Skeletal muscle tissue (tissue), 4 donors: ENCODE results near the gene NPIPB2. TPM values are rescaled to one million over a fixed set of nuclear protein-coding genes. Genes with fewer than 3 reads are reported as not detected.
"Not testable (repeated sequence)": the region's sequence is repeated elsewhere in the genome, so short reads cannot be mapped to it uniquely, and the experiment has no call there.

ENCODE experiments used
- H3K27ac ChIP-seq: one replicate; pipeline ENCODE4 v1.7.0; 2013; ENCODE audit warnings: mild to moderate bottlenecking, low read depth, low read length, inconsistent platforms
- H3K27me3 ChIP-seq, 3 donors: one replicate each; pipeline ENCODE4 v1.7.0; 2013; ENCODE audit warnings: low read length in 3 of 3; ENCODE audit not compliant: control insufficient read depth in 3 of 3, insufficient read depth in 3 of 3
- H3K36me3 ChIP-seq, 3 donors: one replicate each; pipeline ENCODE4 v1.7.0; 2013; ENCODE audit warnings: low read length in 3 of 3; ENCODE audit not compliant: control insufficient read depth in 3 of 3, insufficient read depth in 3 of 3
- H3K4me1 ChIP-seq, 3 donors: one replicate each; pipeline ENCODE4 v1.7.0; 2013; ENCODE audit warnings: low read length in 3 of 3, mild to moderate bottlenecking in 3 of 3; ENCODE audit not compliant: control insufficient read depth in 3 of 3, insufficient read depth in 3 of 3
- H3K4me3 ChIP-seq, 3 donors: one replicate each; pipeline ENCODE4 v1.7.0; 2013; ENCODE audit warnings: low read length in 3 of 3
- H3K9ac ChIP-seq, 3 donors: one replicate each; pipeline ENCODE4 v1.7.0; 2013; ENCODE audit warnings: low read length in 3 of 3, mild to moderate bottlenecking in 3 of 3, moderate library complexity in 2 of 3, low read depth in 1 of 3
- H3K9me3 ChIP-seq, 3 donors: one replicate each; pipeline ENCODE4 v1.7.0; 2013; ENCODE audit warnings: low read length in 3 of 3; ENCODE audit not compliant: control insufficient read depth in 3 of 3
- total RNA-seq: library from RNA; depleted of rRNA; stranded (reverse); fragments of >200 nt; gene quantifications from one replicate; pipeline ENCODE4 v1.2.3, GENCODE V29; 2014
- donor health status: Osteomylitis.

Gene NPIPB2
- total RNA-seq = 3.1 TPM

DNA sequence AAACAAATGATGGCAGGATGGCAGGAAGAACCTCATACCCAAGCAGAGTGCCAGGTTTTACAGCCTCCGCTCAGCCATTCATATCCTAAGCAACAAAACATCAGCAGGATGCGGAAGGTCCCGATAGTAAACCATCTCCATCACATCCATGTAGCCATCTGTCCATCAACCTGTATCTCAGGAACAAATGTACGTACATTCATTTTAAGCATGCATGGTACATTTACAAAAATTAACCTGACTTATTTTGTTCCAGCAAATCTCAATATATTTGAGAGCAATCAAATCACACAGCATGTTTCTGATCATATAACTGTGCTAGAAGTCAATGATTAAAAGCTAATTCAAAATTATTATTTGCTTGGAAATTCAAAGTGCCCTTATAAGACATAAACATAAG, at the start of gene NPIPB2:
TSS of gene NPIPB2 (minus strand) at position 101 of the 400 bp plus-strand sequence. CDS start at position 101, 0 bp downstream.
- H3K27ac ChIP-seq, H3K4me3 ChIP-seq, H3K36me3 ChIP-seq, H3K9ac ChIP-seq, H3K4me1 ChIP-seq, H3K27me3 ChIP-seq, H3K9me3 ChIP-seq: not testable (repeated sequence)

DNA sequence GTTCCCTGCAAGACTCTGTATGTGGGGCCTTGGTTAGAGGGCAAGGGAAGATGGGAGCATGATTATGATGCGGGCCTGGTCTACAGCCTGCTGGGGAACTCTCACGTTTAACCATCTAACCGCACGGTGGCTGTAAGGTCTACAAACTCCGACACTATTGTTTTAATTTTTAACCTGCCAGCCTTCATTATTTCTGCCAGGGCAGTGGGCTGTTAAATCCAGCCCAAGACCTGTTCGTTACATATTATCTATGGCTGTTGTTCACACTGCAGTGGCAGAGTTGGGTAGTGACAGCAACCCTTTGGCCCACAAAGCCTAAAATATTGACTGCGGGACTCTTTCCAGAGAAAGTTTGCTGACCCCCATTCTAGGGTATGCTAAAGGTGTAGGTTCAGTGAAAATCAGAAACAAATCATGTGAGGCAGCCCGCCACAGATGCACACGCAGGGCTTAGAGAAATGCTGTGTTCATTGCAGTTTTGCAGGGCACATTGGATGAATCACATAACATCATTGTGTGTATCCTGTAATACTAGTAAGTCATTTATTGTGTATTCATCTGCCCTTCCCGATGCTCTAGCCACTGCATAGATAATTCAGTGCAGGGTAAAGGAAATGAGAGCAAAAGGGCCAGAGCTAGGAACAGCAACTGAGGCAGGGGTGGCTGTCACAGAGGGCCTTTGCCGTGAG, 49.0 kb upstream of the NPIPB2 start:
- Histone ChIP-seq H3K9ac (no peak overlapping the region), H3K27me3 (no peaks in the 10 kb centered on the region), H3K9me3 (no peaks in the 10 kb centered on the region), H3K4me3 (no peak overlapping the region), H3K36me3 (no peaks in the 10 kb centered on the region), H3K27ac (no peak overlapping the region), H3K4me1 (peaks cover 3 to 11% (median 6%) of the 10 kb centered on the region in 3 donors)

DNA sequence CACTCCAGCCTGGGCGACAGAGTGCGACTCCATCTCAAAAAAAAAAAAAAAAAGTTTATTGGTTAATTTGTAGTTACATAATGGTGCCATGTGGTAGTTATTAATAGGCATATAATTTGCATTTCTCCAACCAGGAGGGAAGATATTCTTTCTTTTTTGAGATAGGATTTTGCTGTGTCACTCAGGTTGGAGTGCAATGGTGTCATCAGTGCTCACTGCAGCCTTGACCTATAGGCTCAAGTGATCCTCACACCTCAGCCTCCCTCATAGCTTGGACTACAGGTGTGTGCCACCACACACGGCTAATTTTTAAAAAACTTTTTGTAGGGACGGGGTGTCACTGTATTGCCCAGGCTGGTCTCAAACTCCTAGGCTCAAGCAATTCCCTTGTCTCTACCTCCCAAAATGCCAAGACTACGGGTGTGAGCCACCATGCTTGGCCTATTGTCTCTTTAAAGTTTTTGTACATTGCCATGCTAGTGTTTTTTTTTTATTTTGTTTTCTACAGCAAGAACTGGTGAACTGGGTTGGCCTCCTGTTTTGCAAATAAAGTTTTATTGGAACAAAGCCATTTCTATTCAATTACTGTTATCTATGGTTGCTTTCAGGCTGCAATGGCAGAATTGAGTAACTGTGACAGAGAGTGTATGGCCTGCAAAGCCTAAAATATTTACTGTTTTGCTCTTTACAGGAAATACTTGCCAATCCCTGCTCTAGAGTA, 46.6 kb upstream of the NPIPB2 start:
- Histone ChIP-seq H3K9ac (no peak overlapping the region), H3K27me3 (no peaks in the 10 kb centered on the region), H3K27ac (no peak overlapping the region), H3K4me3 (no peak overlapping the region), H3K36me3 (no peaks in the 10 kb centered on the region), H3K4me1 (peaks cover 0 to 5% (median 3%) of the 10 kb centered on the region in 3 donors), H3K9me3 (no peaks in the 10 kb centered on the region)

DNA sequence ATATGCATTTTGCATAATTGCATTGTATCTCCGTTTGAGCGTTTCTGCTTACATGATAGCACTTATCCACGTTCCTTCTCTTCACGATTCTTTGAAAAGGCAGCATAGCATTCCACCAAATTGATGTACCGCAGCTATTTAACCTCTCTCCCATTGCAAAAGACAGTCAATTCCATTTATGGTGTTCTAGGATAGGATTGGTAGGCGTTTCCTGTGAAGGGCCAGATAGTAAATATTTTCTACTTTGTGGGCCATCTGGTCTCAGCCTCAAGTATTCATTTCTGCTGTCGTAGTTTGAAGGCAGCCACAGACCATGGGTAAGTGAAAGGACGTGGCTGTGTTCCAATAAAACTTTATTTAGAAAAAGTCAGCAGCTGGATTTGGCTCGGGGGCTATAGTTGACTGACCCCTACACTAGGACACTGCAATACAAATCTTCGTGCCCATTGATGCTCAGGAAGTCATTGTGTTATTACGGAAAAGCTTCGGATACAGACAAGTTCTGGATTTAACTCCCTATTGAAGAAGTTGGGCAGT, 44.7 kb upstream of the NPIPB2 start:
- no peak overlapping the region for H3K27ac ChIP-seq
- H3K36me3 ChIP-seq = no peaks in the 10 kb centered on the region
- H3K9me3 ChIP-seq = no peaks in the 10 kb centered on the region
- H3K9ac ChIP-seq = no peak overlapping the region
- no peak overlapping the region for H3K4me3 ChIP-seq
- H3K4me1 ChIP-seq = peaks cover 0 to 5% (median 3%) of the 10 kb centered on the region in 3 donors
- no peaks in the 10 kb centered on the region for H3K27me3 ChIP-seq

DNA sequence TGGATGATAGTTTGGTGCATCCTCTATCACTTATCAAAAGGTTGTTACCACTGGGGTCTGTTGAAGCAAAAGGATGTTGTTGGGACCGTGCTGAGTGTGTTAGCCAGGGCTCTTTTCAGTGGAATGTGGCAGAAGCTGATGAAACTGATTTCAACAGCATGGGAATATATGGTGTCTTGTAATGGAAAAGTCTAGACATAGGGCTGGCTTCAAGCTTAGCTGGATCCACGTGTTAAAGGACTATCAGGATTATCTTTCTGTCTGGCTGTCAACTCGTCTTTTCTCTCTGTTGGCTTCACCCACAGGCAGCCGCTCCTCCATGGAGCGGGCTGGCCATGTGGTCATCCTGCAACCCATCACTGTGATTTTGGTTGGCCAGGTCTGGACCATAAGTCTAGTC, 43.4 kb upstream of the NPIPB2 start:
- H3K27me3 ChIP-seq = no peaks in the 10 kb centered on the region
- no peak overlapping the region for H3K4me3 ChIP-seq
- no peak overlapping the region for H3K27ac ChIP-seq
- no peaks in the 10 kb centered on the region for H3K36me3 ChIP-seq
- peaks cover 0 to 5% (median 3%) of the 10 kb centered on the region in 3 donors for H3K4me1 ChIP-seq
- no peak overlapping the region for H3K9ac ChIP-seq
- H3K9me3 ChIP-seq = no peaks in the 10 kb centered on the region

GRCh38 chr16:11980136-11980844, 38.4 kb upstream of the NPIPB2 start:
- peaks cover 19 to 27% (median 20%) of the 10 kb centered on the region in 3 donors for H3K4me1 ChIP-seq
- H3K9me3 ChIP-seq = no peaks in the 10 kb centered on the region
- no peak overlapping the region for H3K4me3 ChIP-seq
- peaks cover 0 to 2% (median 0%) of the 10 kb centered on the region in 3 donors for H3K36me3 ChIP-seq
- no peak overlapping the region for H3K9ac ChIP-seq
- no peak overlapping the region for H3K27ac ChIP-seq
- no peaks in the 10 kb centered on the region for H3K27me3 ChIP-seq

GRCh38 chr16:11979013-11979672, 37.3 kb upstream of the NPIPB2 start:
- Histone ChIP-seq H3K27me3 (no peaks in the 10 kb centered on the region), H3K9me3 (no peaks in the 10 kb centered on the region), H3K4me1 (peaks cover 19 to 27% (median 20%) of the 10 kb centered on the region in 3 donors), H3K9ac (no peak overlapping the region), H3K4me3 (no peak overlapping the region), H3K27ac (no peak overlapping the region), H3K36me3 (peaks cover 0 to 2% (median 0%) of the 10 kb centered on the region in 3 donors)

DNA sequence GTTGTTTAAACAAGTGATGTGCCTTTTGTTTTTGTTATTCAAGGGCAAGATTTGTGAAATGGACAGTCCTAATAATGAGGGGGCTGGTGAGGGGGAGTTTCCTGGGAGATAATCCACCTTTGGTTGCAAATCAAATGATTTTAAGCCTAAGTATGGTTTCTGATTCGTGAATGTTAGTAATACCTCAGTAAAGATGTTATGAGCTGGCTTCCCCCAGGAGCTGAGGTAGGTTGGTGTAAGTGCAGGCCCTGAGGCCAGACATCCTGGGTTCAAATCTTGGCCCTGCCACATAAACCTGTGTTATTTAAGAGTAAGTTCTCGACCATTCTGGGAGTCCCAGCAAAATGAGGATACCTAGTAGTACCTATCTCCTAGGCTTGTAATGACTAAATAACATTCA, 36.2 kb upstream of the NPIPB2 start:
- peaks cover 19 to 27% (median 20%) of the 10 kb centered on the region in 3 donors for H3K4me1 ChIP-seq
- peak overlapping the region in 2 of 3 donors; percentile 93 to 99 for H3K4me3 ChIP-seq
- H3K36me3 ChIP-seq = peaks cover 0 to 3% (median 0%) of the 10 kb centered on the region in 3 donors
- H3K9ac ChIP-seq = peak overlapping the region in 2 of 3 donors; percentile 92 to 96
- H3K27ac ChIP-seq = peak overlapping the region; percentile 68
- H3K27me3 ChIP-seq = no peaks in the 10 kb centered on the region
- no peaks in the 10 kb centered on the region for H3K9me3 ChIP-seq

DNA sequence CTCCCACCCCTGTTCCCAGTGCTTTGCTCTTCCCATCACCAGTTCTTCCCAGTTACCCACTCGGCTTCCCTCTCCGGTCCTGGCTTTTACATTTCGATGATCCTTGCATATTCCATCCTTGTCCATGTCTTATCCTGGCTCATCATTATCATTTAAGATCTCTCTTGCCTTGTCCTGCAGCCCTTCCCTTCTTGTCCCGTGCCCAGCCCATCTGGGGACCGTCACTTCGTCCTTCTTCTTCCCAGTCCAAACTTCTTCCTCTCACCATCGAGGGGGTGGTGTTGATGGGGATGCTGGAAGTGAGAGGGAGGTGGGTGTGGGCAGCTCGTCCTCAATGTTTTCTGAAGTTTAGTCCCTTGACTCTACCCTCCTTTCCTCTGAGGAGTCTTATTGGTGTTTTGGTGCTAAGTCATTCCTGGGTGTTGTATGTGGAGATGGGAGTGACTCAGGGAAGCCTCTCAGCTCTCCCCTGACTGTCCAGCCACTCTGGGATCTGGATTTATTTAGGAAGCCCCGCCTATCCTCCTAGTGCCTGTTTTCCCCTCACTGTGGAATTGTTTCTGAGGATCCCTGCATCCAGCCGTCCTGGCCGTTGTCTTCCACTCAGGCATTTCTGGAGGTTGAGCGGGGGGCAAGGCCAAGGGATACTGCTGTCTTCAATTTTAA, 35.7 kb upstream of the NPIPB2 start:
- Histone ChIP-seq H3K4me3 (peak overlapping the region; percentile 82 to 99 (median 93)), H3K27ac (peak overlapping the region; percentile 68), H3K4me1 (peaks cover 19 to 27% (median 20%) of the 10 kb centered on the region in 3 donors), H3K9me3 (no peaks in the 10 kb centered on the region), H3K27me3 (no peaks in the 10 kb centered on the region), H3K36me3 (peaks cover 0 to 3% (median 0%) of the 10 kb centered on the region in 3 donors), H3K9ac (peak overlapping the region; percentile 85 to 96 (median 92))
